Stimulated activated naive CD8-positive, alpha-beta T cell treated with anti-CD3 and anti-CD28 coated beads, Interleukin-15, Interleukin-2, amounts not matched to agents 100 ng/mL and 50 ng/mL, for 24 hours (primary cell): ENCODE data around the gene COL4A2.
A peak's percentile ranks its signal among the peaks of the same experiment; 100 is the strongest.
"Not testable (repeated sequence)": the region's sequence is repeated elsewhere in the genome, so short reads cannot be mapped to it uniquely, and the experiment has no call there.

Experiments
- H3K27ac Mint-ChIP-seq: one replicate; pipeline ENCODE4 v1.8.0; 2021; ENCODE audit warnings: mild to moderate bottlenecking, mixed read lengths
- H3K27me3 Mint-ChIP-seq: one replicate; pipeline ENCODE4 v1.8.0; 2021; ENCODE audit warnings: mixed read lengths
- H3K36me3 Mint-ChIP-seq: one replicate; pipeline ENCODE4 v1.8.0; 2021; ENCODE audit warnings: low read depth, mixed read lengths
- H3K4me1 Mint-ChIP-seq: one replicate; pipeline ENCODE4 v1.8.0; 2021; ENCODE audit warnings: low read depth, mixed read lengths
- H3K4me3 Mint-ChIP-seq: one replicate; pipeline ENCODE4 v1.8.0; 2021; ENCODE audit warnings: mild to moderate bottlenecking, mixed read lengths
- H3K9me3 Mint-ChIP-seq: one replicate; pipeline ENCODE4 v1.8.0; 2021; ENCODE audit warnings: mixed read lengths

The COL4A2 gene

GRCh38 chr13:110314516-110315245, 7.6 kb downstream of the COL4A2 start:
- H3K9me3 Mint-ChIP-seq = no peaks in the 10 kb centered on the region
- H3K27ac Mint-ChIP-seq = no peak overlapping the region
- H3K4me3 Mint-ChIP-seq = no peak overlapping the region
- H3K36me3 Mint-ChIP-seq = no peaks in the 10 kb centered on the region
- peaks cover 2% of the 10 kb centered on the region for H3K4me1 Mint-ChIP-seq
- peaks cover 55% of the 10 kb centered on the region for H3K27me3 Mint-ChIP-seq

- Mint-ChIP-seq H3K4me1 (peaks cover 9% of the 10 kb centered on the region), H3K36me3 (no peaks in the 10 kb centered on the region), H3K9me3 (no peaks in the 10 kb centered on the region), H3K27ac (peak overlapping the region; percentile 45), H3K4me3 (no peak overlapping the region), H3K27me3 (peaks cover 42% of the 10 kb centered on the region)
These were observed 9.1 kb downstream of the COL4A2 start for GRCh38 chr13:110316196-110316595.

GRCh38 chr13:110317093-110317492, 10.0 kb downstream of the COL4A2 start:
- Mint-ChIP-seq H3K4me1 (peaks cover 9% of the 10 kb centered on the region), H3K27ac (no peak overlapping the region), H3K9me3 (no peaks in the 10 kb centered on the region), H3K4me3 (no peak overlapping the region), H3K36me3 (no peaks in the 10 kb centered on the region), H3K27me3 (peaks cover 45% of the 10 kb centered on the region)

GRCh38 chr13:110317496-110318195, 10.6 kb downstream of the COL4A2 start:
- H3K36me3 Mint-ChIP-seq = no peaks in the 10 kb centered on the region
- H3K4me3 Mint-ChIP-seq = no peak overlapping the region
- H3K9me3 Mint-ChIP-seq = no peaks in the 10 kb centered on the region
- H3K27me3 Mint-ChIP-seq = peaks cover 45% of the 10 kb centered on the region
- peaks cover 9% of the 10 kb centered on the region for H3K4me1 Mint-ChIP-seq
- H3K27ac Mint-ChIP-seq = no peak overlapping the region

GRCh38 chr13:110318920-110319319, 11.8 kb downstream of the COL4A2 start:
- H3K27ac Mint-ChIP-seq = no peak overlapping the region
- no peaks in the 10 kb centered on the region for H3K9me3 Mint-ChIP-seq
- H3K4me3 Mint-ChIP-seq = no peak overlapping the region
- peaks cover 9% of the 10 kb centered on the region for H3K4me1 Mint-ChIP-seq
- H3K36me3 Mint-ChIP-seq = no peaks in the 10 kb centered on the region
- H3K27me3 Mint-ChIP-seq = peaks cover 46% of the 10 kb centered on the region

DNA sequence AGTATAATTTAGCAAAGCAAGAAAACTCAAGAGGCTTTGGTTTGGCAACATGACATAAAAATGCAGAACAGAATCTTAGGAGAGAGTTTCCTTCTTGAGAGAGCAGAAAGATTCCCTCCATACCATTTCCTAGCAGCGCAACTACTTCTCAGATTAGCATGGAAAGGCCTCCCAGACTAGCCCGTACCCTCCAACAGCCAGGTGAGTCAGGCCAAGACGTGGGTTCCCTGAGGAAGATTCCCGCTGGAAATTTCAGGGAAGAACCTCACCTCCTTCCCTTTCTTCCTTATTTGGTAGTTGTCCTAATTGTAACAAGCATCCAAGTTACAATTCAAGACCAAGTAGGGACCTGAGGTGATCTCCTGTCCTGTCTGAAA, 12.3 kb downstream of the COL4A2 start:
- Mint-ChIP-seq H3K9me3 (no peaks in the 10 kb centered on the region), H3K4me3 (no peak overlapping the region), H3K27me3 (peaks cover 41% of the 10 kb centered on the region), H3K27ac (no peak overlapping the region), H3K4me1 (peaks cover 9% of the 10 kb centered on the region), H3K36me3 (no peaks in the 10 kb centered on the region)

DNA sequence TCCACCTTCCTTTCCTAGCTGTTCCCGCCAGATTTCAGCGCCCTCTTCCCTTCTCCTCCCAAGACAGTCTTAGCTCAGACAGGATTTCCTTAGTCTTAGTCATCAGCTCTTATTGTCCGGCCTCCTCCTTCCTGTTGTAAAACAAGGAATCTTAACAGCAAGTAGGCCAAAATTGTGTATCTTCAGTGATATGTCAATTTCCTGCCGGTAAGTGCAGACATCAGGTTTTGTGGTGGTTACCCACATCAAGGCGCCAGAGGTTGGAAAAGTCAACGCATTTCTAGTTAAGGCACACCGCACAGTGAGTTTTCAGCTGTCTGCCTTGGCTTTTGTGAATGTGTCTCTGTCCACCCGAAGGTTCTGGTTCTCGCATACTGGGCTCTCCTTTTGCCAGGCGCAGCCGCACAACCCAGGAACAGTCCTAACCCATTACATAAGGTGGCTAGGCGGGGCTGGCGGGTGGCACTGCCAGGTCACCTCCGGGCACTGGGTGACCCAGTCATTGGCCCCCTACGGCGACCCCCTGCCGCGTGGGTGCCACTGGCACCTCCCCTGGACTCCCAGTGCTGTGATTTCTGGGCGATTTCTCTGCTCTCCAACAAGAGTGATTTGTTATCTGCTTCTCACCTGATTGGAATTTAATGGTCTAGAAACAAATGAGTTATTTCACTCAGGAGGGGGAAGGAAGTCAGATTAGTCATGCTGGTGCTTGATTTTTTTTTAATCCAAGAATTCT, 12.9 kb downstream of the COL4A2 start:
- no peaks in the 10 kb centered on the region for H3K36me3 Mint-ChIP-seq
- peaks cover 45% of the 10 kb centered on the region for H3K27me3 Mint-ChIP-seq
- peaks cover 9% of the 10 kb centered on the region for H3K4me1 Mint-ChIP-seq
- no peak overlapping the region for H3K4me3 Mint-ChIP-seq
- no peak overlapping the region for H3K27ac Mint-ChIP-seq
- H3K9me3 Mint-ChIP-seq = no peaks in the 10 kb centered on the region

- H3K27ac Mint-ChIP-seq = no peak overlapping the region
- H3K36me3 Mint-ChIP-seq = no peaks in the 10 kb centered on the region
- no peaks in the 10 kb centered on the region for H3K9me3 Mint-ChIP-seq
- peaks cover 50% of the 10 kb centered on the region for H3K27me3 Mint-ChIP-seq
- H3K4me3 Mint-ChIP-seq = no peak overlapping the region
- H3K4me1 Mint-ChIP-seq = peaks cover 9% of the 10 kb centered on the region
These were observed 13.6 kb downstream of the COL4A2 start for GRCh38 chr13:110320645-110321044.

- not testable (repeated sequence) for H3K27ac Mint-ChIP-seq, H3K4me1 Mint-ChIP-seq, H3K4me3 Mint-ChIP-seq, H3K9me3 Mint-ChIP-seq, H3K36me3 Mint-ChIP-seq
- H3K27me3 Mint-ChIP-seq = peaks cover 57% of the 10 kb centered on the region
These were observed 14.5 kb downstream of the COL4A2 start for GRCh38 chr13:110321573-110321972.

DNA sequence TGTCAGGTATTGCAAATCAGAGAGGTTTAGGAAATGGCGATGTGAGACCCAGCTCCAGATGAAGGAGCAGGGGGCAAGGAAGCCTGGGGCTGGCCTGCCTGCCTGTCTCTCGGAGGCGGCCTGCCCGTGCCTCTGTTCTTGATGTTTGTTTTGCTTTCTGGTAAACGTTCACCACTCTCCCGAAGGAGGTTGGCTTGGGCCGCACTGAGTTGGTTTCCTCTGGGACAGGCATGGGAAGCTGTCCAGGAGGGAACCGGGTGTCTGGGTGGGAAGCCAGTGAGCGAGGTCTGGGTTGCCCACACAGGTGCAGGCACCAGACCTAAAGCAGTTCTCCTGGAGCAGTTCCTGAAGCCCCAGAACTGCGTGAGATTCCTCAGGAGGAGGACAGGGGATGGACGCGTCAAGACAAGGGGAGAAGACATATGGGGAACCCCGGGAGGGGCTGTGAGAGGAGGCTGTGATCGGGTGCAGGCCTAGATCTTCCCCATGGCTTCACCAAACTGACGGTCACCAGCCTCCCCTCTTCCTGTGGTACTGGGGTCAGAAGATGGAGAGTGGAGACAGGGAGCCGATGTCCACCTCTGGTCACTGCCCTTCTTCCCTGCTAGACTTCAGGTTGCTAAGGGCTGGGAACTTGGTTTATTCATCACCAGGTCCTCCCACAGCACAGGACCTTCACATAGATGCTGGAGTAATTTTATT, 15.2 kb downstream of the COL4A2 start:
- H3K27me3 Mint-ChIP-seq = peaks cover 56% of the 10 kb centered on the region
- peaks cover 9% of the 10 kb centered on the region for H3K4me1 Mint-ChIP-seq
- no peaks in the 10 kb centered on the region for H3K36me3 Mint-ChIP-seq
- H3K9me3 Mint-ChIP-seq = no peaks in the 10 kb centered on the region
- no peak overlapping the region for H3K27ac Mint-ChIP-seq
- no peak overlapping the region for H3K4me3 Mint-ChIP-seq

GRCh38 chr13:110322828-110323171, 15.7 kb downstream of the COL4A2 start:
- Mint-ChIP-seq H3K4me3 (no peak overlapping the region), H3K9me3 (no peaks in the 10 kb centered on the region), H3K4me1 (peaks cover 9% of the 10 kb centered on the region), H3K27ac (no peak overlapping the region), H3K36me3 (no peaks in the 10 kb centered on the region), H3K27me3 (peaks cover 57% of the 10 kb centered on the region)

DNA sequence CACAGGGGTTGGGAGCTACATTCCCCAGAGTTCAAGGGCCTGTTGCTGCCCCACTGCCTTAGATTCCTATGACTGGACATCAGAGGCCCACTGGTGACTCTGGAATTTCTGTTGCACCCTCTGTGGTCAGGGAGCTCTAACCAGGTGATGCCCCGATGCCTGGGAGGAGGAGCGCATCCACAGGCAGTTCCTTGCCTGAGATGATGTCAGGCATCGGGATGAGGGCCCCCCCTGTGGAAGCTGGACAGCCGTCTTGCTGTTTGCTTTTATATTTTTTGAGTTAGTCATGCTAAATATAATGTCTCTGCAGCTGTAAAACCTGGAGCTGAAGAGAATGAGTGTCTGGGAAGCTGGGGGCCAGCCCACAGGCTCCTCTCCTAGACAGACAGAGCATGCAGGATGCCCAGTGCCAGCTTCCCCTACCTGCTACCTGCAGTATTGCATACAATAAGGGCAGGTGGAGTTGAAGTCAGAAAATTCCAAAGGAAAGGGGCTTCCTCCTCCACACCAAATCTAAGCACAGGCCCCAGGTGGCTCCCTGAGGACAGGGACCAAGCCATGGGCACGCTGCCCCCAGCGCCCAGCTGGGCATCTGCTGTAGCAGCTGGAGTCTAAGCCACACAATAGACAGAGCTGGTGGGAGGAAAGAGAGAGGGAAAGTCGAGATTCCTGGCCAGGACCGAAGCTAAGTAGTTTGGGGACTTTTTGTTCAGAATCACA, 16.2 kb downstream of the COL4A2 start:
- Mint-ChIP-seq H3K4me3 (no peak overlapping the region), H3K27me3 (peaks cover 53% of the 10 kb centered on the region), H3K27ac (no peak overlapping the region), H3K9me3 (no peaks in the 10 kb centered on the region), H3K4me1 (peaks cover 9% of the 10 kb centered on the region), H3K36me3 (no peaks in the 10 kb centered on the region)

DNA sequence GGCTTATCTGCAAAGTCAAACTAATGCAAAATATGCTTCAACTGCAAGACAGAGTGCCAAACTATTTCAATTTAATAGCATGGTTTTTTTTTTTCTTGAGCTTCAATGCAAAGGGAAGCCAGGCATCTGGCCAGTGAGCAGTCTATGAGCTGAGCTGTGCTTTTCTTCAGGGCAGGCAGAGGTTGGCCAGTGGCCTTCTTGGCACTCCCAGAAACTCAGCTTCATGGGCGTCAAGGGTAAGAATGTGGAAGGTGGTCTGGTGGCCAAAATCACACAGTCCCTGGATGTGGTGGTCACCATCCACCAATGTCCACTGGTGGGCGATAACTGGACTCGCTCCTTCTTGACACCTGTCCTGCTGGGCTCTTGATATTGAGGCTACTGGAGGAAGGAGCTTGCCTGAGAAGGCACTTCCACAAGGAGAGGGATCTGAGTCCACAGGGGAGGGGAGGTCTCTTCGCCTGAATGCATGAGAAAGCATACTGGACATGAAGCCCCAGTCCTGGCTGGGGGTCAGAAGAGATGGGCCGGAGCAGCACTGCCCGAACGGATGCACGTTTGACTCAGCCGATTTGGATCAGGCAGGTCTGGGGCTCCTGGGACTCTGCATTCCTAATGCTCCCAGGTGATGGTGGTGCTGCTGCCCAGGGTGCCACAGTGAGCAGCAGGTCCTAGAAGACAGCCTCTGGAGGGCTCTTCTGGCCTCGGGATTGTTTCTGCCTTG, 17.1 kb downstream of the COL4A2 start:
- Mint-ChIP-seq H3K4me3 (no peak overlapping the region), H3K27ac (no peak overlapping the region), H3K27me3 (peaks cover 50% of the 10 kb centered on the region), H3K4me1 (peaks cover 9% of the 10 kb centered on the region), H3K36me3 (no peaks in the 10 kb centered on the region), H3K9me3 (no peaks in the 10 kb centered on the region)
